ENCODE data around the gene ACACA.
"Not testable (repeated sequence)": the region's sequence is repeated elsewhere in the genome, so short reads cannot be mapped to it uniquely, and the experiment has no call there.

ACACA gene

DNA sequence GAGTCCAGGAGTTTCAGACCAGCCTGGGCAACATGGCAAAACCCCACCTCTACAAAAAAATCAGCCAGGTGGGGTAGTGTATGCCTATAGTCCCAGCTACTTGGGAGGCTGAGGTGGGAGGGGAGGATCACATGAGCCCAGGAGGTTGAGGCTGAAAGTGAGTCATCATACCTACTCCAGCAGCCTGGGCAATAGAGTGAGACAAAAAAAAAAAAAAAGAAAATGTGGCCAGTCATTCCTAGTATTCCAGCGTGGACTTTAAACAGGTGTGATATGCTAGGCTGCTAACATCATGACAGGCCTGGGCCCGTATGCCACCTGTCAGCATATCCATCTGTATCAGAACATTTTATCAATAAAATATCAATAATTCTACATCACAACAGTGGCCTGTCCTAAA lies 314.6 kb downstream of the ACACA start:
- no peak for DNase-seq

DNA sequence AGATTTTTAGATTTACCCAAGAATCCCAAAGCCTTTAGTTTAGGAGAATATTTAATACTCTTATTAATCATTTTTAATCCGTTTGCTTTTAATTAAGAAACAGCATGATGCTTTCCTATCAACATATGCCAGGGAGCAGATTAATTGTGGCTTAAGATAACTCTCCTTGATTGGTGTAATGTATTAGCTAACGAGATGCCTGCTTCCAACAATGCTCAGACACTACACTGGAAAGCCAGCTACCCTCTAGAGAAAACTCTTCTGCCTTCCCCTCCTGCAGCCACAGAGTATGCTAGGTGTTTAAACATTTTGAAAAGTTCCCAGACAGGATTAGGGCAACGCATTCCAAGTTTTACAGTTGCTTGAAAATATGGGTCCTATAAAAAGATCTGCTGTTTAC lies 315.7 kb downstream of the ACACA start:
- no peak for DNase-seq

DNA sequence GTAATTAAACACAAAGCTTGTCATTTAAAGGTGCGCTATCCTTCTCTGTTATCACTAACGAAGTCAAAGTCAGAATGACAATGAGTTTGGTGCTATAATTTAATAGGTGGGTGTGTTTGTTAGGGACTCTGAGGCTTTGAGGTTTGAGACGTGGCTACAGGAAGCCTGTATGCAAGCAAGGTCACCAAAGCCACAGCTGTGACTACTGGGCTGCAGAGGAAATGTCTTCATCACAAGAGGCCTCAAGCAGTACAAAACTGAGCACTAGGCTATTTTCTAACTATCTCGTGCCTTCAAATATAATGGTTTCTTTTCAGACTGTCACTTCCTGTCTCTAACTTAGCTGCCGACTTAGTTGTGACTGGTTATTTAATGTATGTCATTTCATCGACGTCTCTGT lies 316.7 kb downstream of the ACACA start:
- no peak for DNase-seq

DNA sequence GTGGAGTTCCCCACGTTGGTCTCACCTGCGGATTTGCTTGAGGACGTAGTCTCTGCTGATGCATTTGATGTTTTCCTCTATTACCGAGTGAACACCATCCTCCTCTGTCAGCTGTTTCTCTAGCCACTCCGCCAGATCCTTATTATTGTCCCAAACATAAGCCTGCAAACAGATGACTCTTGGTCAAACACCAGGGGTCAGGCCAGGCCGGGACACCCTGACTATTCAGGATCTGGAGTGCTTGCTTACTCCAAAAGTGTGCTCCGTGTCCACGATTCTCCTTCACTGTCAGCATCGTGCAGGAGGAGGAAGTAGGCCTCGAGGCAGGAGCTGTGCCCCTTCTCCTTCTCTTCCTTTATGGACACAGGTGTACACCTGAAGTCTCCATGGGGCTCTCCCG lies 317.7 kb downstream of the ACACA start:
- DNase-seq, result no peak

DNA sequence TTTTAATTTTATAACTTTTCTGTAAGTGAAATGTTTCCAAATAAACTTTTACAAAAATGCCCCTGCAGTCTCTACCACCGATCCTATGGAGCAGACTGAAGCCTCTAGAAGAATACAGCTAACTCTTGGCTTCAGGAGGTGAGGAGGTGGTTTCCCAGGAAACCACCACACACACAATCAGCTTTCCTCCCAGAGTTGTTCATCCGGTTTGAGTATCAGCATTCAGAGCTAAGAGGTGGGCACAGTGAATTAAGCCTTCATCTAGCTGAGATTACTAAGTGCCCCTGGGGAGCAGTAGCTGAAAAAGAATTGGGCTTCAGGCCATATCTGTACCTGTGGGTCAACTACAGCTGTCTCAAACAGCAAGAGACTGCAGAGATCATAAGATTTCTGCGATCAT lies 318.2 kb downstream of the ACACA start:
- no peak for DNase-seq

DNA sequence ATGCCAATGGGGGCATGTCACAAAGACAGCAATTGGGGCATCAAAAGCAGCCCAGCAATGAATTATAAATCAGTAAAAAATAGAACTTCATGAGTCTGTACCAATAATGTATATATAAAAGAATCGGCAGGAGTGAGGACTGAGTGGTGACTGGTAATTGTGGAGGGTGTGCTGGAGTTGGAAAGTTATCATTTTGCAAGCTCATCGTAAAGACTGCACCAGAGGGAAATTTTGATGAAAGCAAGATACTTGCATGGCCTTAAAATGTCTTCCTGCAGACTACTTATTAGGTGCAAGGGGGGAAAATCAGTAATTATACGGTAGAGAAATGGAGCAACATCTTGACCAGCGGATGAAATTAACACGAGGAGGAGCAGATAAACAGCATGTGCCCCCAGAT lies 319.0 kb downstream of the ACACA start:
- DNase-seq, result no peak

DNA sequence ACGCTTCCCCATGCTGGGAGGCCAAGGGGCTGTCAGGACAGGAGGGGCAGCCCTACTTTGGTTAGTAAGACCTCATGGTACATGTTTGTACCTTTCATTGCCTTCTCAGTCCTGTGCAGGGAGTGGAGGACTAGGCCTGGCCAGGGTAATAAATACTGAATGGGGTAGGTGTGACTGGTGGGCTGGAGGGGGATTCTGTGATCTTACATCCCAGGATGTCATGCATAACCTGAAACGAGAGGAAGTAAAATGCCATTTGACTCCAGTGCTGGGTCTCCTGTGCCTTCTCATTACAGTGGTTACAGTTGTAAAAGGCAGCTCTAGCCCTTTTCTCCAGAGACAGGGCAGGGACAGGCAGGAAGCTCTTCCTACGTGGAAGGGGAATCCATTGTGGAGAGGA lies 319.7 kb downstream of the ACACA start:
- no peak for DNase-seq

DNA sequence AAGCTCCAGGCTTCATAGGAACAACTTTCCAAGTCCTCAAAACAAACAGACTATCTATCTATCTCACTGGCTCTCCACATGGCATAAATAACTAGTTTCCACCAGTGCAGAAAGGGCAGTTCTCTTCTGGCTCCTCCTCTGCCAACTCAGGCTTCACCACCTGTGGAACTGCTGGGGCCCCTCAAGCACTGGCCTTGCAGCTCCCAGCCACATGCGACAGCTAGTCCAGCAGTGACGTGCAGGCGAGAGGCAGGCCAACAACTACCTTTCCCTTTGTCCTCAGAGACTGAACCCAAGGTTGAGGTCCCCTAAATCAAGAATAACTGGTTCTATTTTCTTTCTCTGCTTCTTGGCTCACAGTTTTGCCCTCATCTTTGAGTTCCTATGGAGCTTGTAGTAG lies 320.3 kb downstream of the ACACA start:
- DNase-seq, result no peak

DNA sequence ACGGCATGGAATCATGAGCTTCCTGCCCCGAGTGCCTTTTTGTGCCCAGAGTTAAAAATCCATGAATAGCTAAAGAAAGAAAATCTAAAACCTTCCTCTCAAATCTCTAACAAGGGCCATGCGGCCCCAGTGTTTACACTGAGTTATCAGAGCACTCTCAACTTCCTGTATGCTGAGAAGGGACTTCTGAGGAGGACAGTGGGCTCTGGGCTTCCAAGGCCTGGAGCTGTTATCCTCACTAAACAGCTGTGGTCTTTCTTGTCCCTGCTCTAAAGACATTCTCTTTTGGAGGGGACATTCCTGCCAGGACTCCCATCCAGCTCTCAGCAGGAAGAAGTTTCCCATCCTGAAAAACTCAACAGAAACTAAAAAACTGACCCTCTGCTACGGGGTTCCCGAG lies 322.3 kb downstream of the ACACA start:
- no peak for DNase-seq

DNA sequence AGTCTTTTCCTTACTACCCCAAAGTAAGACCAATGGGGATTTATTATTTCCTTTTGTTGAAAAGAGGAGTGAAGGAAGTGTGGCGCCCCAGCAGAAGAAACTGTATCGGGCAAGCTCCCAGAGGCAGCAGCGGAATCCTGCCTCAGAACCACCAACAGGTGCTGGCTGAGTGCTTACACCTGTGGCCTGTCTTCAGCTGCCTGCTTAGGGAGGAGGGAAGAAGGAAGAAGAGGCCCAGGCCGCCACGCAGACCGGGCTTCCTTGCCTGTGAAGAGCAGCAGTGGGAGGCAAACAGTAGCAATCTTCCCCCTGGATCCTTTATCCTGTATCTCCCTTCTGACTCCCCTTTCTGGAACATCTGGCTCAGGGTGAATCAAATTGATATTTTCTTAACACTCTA lies 323.2 kb downstream of the ACACA start:
- no peak for DNase-seq

DNA sequence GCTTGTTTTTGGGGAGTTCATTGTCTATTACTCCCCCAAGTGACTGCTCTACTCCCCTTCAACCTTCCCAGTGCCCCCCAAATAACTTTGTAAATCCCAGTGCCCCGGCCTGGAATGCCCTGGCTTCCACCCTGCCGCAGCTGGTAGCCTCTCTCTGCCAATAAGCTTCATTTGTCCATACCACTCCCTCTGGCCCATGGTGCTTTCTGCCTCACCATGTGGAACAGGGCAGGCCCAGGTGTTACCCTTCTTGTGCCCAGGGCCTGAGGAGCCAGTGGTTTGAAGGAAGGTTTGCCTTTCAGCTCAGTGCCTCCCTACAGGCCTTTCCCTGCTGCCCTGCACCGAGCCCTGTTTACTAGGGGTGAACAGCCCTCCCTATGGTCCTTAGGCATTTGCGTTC lies 323.7 kb downstream of the ACACA start:
- no peak for DNase-seq

DNA sequence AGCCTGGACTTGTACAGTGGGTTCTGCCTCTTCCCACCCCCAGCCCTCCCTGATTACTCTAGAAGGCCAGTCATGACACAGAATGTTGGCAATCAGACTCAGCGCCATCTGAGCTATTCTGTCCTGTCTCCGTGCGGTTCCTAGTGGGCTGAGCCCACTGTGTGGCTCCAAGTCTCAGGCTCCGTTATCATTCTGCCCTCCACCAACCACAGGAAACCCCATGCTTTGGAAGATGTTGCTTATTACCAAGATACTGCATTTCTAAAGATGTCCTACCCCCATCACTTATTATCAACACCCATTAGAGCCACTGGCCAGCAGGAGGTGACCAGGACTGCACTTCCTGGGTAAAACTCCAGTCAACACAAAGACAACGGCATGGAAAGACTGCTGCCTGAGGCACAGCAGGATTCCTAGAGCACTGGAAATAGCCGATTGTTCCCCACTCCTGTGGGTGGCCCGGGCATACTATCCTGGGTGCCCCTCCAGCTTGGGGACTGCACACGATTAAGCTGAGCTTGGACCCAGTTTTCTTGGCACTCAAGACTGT lies 324.2 kb downstream of the ACACA start:
- no peak for DNase-seq

DNA sequence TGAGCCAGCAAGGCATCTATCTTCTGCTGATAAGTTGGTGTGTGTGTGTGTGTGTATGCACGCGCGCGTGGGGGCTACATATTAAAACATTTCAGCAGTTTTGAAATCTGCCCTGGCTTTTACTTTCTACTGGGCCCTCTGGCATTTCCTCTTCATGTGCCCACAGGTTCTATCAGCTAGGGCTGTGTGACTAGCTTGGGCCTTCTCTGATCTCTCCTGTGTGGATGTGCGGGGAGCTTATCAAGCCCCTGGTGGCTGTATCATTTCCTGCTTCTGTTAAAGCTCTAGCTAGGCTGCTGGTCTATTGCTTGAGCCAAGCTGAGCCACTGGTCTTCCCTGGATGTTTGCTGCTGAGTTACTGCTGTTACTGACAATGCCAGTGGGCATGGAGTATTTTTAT lies 325.3 kb downstream of the ACACA start:
- no peak for DNase-seq

DNA sequence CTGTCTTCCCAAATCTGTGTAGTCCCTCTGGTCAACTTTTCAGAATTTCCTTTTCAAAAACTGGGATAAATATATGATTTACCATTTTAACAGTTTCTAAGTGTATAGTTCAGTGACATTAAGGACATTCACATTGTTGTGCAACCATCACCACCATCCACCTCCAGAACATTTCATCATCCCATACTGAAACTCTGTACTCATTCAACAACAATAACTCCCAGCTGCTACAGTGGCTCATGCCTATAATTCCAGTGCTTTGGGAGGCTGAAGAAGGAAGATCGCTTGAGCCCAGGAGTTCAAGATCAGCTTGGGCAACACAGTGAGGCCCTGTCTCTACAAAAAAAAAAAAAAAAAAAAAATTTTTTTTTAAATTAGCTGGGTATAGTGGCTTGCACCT lies 326.9 kb downstream of the ACACA start:
- DNase-seq, result no peak

DNA sequence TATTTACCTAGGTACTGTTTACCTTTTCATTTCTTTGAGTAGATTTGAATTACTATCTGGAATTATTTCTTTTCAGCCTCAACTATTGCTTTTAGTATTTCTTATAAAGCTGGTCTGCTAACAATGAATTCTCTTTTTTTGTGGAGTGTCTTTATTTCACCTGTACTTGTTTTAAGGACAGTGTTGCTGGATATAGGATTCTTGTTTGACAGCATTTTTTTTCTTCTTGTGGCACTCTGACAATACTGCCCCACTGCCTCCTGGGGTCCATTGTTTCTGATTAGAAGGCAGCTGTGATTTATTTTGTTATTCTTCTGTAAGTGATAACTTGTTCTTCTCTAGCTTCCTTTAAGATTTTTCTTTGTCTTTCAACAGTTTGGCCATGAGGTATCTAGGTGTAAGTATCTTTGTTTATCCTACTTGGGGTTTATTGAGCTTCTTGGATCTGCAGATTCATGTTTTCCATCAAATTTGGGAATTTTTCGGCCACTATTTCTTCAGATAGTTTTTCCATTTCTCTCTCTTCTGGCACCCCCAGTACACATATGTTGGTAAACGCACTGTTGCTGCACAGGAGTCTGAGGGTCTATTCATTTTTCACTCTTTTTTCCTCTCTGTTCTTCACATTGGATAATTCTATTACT lies 327.4 kb downstream of the ACACA start:
- no peak for DNase-seq

DNA sequence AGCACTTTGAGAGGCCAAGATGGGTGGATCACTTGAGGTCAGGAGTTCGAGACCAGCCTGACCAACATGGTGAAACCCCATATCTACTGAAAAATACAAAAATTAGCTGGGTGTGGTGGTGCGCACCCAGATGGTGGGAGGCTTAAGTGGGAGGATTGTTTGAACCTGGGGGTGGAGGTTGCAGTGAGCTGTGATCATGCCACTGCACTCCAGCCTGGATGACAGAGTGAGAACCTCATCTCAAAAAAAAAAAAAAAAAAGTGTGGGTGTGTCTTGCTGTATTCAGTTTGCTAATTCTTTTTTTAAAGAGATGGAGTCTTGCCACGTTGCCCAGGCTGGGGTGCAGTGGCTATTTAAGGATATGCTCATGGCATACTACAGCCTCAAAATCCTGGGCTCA lies 333.2 kb downstream of the ACACA start:
- not testable (repeated sequence) for DNase-seq

DNA sequence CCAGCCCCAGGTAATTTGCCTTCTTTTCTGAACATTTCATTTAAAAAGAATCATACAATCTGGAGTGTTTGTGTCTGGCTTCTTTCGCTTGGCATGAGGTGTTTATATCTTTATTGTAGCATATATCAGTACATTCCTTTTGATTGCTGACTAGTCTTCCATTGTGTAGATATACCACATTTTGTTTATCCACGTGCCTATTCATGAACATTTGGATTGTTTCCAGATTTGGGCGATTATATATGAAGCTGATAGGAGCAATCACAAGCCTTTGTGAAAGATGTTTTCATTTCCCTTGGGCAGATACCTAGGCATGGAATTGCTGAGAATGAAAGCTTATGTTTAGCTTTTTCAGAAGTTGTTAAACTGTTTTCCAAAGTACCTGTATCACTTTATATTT lies 337.5 kb downstream of the ACACA start:
- no peak for DNase-seq

DNA sequence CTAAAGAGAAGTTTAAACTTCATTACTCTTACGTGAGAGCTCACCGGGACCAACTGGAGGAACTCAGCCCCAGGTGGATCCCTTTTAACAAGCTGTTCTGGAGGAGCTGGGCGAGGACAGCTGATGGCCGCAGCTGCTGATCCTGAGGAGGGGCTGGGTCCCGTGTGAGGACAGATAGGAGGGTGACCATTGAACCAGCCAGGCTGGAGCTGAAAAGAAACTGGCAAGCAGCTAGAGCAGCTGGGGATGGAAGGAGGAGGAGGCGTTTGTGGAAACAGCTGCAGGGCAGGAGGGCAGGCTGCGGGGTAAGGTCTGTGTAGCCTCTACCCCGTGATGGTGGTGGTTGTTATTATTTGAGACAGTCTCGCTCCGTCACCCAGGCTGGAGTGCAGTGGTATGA lies 338.4 kb downstream of the ACACA start:
- no peak for DNase-seq

DNA sequence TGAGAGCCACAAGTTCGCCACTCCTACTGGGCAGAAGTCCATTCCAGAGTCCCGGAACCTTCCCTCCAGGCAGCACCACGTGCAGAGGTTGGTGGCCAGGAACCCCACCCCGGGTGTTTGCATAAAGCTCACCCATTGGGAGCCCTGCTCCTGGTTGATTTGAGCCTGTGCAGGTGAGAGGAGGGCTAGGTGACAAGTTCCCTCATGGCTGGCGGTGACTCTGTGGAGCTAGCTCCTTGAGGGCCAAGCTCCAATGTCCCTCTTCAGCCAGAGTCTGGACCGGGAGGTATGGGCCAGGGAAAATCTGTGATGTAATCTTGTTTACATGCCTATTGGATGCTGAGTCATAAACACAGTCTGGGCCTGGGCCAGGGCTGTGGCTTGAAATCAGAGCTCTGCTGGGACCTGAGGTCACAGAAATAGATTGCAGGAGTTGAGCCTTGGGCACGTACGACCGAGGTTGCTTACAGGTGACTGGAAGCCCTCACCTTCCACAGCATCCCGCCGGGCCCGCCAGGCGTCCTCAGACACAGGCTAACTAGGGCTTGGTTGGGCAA lies 339.0 kb downstream of the ACACA start:
- no peak for DNase-seq

DNA sequence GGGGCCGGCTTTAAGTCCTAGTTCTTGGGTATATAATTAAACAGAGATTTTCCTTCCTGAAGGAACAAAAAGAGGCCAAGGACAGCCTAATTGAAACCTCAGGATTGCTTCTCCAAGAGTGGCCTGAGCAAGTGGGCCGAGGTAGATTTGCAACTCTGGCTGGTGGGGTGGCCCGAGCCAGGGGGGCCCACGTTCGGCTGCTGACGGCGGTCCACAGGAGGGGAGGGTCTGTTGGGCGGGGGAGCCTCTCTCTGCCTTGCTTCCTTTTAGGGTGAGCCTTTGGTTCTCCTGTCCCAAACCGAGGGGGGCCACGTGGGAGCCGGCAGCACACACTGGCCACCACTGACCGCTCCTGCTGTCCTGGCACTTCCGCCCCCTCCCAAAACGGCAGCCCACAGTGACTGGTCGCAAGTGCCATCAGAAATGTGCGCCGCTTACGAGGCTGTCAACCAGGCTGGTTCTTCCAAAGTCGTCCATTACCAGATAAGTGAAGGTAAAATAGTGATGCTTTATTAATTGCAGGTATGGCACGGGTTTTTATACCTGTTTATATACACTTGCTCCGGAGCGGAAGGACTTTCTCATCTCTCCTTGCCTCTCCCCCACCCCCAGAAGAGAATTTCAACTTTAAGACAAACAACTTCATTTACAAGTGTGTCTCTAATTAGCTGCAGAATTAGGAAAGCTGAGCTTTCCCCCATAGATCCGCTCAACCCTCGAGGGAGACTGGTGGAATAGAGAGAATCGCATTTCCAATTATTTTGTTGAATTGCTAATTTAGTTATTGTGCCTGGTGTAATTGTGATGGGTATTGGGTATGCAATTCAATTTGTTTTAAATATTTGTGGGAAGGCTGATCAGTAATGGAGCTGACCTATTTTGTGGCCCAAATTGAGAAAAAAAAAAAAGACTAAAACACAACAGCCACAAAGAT lies 340.0 kb downstream of the ACACA start:
- DNase-seq, result no peak

DNA sequence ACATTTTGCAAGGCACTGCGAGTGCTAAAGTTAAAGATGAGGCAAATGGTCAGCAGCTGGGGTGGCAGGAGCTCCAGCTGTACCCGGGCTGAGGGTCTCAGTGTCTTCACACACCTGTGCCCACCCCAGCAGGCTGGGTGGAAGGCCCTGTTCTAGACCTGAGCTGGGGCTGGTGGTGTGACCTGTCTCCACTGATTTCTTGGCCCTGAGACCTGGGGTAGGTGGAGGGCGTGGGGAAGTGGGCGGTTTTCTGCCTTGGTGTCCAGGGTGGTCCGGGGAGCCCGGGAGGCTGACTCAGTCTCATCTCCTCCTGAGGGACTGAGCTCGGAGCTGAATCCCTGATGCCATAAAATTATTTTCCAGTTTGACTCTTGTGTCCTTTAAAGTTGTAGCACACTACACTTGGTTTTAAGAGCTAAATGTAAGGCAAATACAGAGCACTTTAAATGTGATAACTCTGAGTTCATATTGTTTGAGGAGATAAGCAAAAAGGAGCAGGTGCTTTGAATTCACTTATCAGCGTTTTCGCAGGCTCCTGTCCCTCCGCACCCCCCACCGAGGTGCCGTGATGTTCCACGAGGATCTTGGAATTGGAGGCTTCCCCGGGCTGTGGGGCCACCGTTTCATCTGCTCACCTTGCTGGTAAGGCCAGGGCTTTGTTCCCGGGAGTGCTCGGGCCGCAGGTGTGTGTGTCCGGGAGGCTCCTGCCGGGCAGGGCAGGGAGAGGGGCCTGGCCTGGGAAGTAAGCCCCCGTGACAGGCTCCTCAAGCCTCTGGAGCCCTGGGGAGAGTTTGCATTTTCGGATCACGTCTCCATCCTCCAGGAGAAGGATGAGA lies 340.9 kb downstream of the ACACA start:
- DNase-seq, result no peak

DNA sequence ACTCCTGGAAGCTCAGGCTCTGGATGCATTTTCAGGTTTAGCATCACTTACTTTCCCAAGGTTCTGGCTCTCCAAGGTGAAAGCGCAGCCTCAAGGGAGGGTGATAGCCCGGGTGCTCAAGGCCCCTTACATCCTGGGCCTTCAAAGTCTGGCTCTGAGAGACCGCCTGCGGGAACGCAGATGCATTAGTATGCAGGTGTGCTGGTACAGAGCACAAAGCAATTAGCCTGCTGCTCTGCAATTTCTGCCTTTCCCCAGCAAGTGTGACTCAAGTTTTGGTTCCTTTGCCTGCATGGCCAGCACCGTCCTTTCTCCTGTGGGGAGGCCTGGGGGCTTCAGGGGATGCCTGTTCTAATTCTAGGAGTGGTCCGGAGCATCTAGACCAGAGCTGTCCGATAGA lies 341.7 kb downstream of the ACACA start:
- DNase-seq, result no peak

DNA sequence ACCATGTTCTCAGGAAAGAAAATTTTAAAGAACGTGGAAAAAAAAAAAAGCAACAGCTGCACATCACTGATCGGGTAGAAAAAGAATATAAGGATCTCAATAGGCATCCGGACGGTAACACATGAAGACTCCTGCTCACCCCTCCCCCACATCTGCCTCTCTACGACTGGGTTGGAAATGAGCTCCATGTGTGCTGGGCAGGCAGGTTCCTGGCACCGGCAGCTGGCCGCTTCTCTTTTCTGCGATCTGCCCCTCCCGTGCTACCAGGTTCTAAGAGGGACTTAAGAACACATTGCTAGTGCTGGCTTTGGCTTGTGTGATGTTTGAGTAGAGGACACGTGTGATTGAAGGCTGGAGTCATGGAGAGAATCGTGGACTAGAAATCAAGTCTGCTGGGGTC lies 342.4 kb downstream of the ACACA start:
- no peak for DNase-seq

Measured in NCI-H2171 (cell line).